Measurements from ENCODE around the gene TRIM31.

Gene TRIM31

GRCh38 chr6:30152016-30152673, 39.3 kb upstream of the TRIM31 start:
- no peaks in the 10 kb centered on the region for H3K9me3 ChIP-seq (replicated peaks; ENCODE audit: insufficient read depth, low read length)
- no peaks in the 10 kb centered on the region for H3K4me1 ChIP-seq (ENCODE audit: low read length)
- DNase-seq: no peak
- H4K20me1 ChIP-seq (ENCODE audit: insufficient read depth, low read length): no peaks in the 10 kb centered on the region
- no peak overlapping the region for H3K4me3 ChIP-seq (ENCODE audit: low read length)
- no peaks in the 10 kb centered on the region for H3K79me2 ChIP-seq (ENCODE audit: low read length)
- no peaks in the 10 kb centered on the region for H3F3A ChIP-seq (ENCODE audit: insufficient read depth, low read length)
- H3K36me3 ChIP-seq (replicated peaks; ENCODE audit: insufficient read depth, low read length): no peaks in the 10 kb centered on the region
- 0 out of 2 replicates have a peak, but pooled peaks cover 12% of the 10 kb centered on the region for H3K27me3 ChIP-seq (replicated peaks; ENCODE audit: insufficient read depth, low read length)
- TF ChIP-seq, protein P1, sequence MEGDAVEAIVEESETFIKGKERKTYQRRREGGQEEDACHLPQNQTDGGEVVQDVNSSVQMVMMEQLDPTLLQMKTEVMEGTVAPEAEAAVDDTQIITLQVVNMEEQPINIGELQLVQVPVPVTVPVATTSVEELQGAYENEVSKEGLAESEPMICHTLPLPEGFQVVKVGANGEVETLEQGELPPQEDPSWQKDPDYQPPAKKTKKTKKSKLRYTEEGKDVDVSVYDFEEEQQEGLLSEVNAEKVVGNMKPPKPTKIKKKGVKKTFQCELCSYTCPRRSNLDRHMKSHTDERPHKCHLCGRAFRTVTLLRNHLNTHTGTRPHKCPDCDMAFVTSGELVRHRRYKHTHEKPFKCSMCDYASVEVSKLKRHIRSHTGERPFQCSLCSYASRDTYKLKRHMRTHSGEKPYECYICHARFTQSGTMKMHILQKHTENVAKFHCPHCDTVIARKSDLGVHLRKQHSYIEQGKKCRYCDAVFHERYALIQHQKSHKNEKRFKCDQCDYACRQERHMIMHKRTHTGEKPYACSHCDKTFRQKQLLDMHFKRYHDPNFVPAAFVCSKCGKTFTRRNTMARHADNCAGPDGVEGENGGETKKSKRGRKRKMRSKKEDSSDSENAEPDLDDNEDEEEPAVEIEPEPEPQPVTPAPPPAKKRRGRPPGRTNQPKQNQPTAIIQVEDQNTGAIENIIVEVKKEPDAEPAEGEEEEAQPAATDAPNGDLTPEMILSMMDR (IDR thresholded peaks at IDR 0.05; ENCODE audit: low read length): no peak
- H3K4me2 ChIP-seq (ENCODE audit: low read depth, low read length): no peak overlapping the region
- no peak overlapping the region for H3K27ac ChIP-seq (ENCODE audit: low read length)
- no peak overlapping the region for H2AFZ ChIP-seq (ENCODE audit: low read length)
- H3K9me2 ChIP-seq (replicated peaks; ENCODE audit: insufficient read depth, low read length): no peaks in the 10 kb centered on the region
- H3K9ac ChIP-seq (ENCODE audit: low read length): no peak overlapping the region

DNA sequence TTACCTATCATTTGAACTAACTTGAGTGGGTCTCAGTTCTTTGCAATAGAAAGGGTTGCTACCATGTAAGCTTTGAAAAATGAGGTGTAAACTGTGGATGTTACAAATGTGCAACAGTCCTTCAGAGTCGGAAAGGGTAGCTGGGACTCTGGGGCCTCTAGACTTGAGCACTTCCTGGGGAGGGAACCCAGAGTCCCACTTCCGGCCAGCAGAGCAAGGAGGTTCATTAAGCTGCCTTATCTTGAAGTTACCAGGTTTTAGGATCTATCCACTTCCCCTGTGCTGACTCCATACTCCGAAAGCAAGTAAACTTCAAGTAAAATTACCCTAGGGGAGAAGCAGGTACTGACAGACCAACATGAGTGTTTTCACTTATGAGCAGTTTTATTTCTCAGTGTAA, 38.7 kb upstream of the TRIM31 start:
- no peak overlapping the region for H3K9ac ChIP-seq (ENCODE audit: low read length)
- H3K79me2 ChIP-seq (ENCODE audit: low read length): no peaks in the 10 kb centered on the region
- H3K27me3 ChIP-seq (replicated peaks; ENCODE audit: insufficient read depth, low read length): 0 out of 2 replicates have a peak, but pooled peaks cover 12% of the 10 kb centered on the region
- TF ChIP-seq EZH2 (optimal IDR thresholded peaks at IDR 0.05; ENCODE audit: low read depth, low read length): no peak
- TF ChIP-seq EZH2phosphoT487 (IDR thresholded peaks at IDR 0.05; ENCODE audit: low read length): no peak
- TF ChIP-seq, protein P1 (IDR thresholded peaks at IDR 0.05; ENCODE audit: low read length): no peak
- H3K4me1 ChIP-seq (ENCODE audit: low read length): no peaks in the 10 kb centered on the region
- H3K9me3 ChIP-seq (replicated peaks; ENCODE audit: insufficient read depth, low read length): no peaks in the 10 kb centered on the region
- H2AFZ ChIP-seq (ENCODE audit: low read length): no peak overlapping the region
- no peak overlapping the region for H3K27ac ChIP-seq (ENCODE audit: low read length)
- DNase-seq: no peak
- H3F3A ChIP-seq (ENCODE audit: insufficient read depth, low read length): no peaks in the 10 kb centered on the region
- no peaks in the 10 kb centered on the region for H4K20me1 ChIP-seq (ENCODE audit: insufficient read depth, low read length)
- no peaks in the 10 kb centered on the region for H3K36me3 ChIP-seq (replicated peaks; ENCODE audit: insufficient read depth, low read length)
- no peak overlapping the region for H3K4me2 ChIP-seq (ENCODE audit: low read depth, low read length)
- H3K9me2 ChIP-seq (replicated peaks; ENCODE audit: insufficient read depth, low read length): no peaks in the 10 kb centered on the region
- H3K4me3 ChIP-seq (ENCODE audit: low read length): no peak overlapping the region

DNA sequence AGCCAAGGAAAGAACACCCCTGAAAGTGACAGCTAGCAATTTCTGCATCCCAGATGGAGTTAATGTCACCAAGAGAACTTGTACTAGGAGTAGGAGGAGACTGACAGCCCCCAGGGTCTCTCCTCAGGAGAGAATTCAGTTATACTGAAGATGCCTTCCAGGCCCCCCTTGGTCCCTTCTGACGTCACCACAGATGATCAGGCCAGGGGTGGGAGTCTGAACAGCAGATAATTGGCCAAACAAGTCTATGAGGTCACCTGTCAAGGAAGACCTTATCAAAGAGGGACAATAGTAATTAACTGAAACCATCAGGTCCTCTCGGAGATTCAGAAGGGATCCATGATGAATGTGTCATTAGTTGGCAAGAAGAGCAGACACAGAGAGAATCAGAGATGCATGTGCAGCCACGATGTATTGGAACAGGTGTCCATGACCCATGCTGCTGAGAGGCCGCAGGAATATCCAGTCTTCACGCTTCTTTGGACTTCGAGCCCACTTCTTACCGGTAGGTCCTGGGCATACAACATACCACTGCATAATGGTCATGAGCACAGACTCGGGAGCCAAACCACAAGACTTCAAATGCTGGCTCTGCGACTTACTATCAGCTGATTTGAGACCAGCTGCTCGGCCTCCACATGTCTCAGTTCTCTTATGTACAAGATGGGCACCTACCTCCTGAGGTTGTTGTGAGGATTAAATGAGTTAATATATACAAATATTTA, 37.9 kb upstream of the TRIM31 start:
- no peaks in the 10 kb centered on the region for H3K36me3 ChIP-seq (replicated peaks; ENCODE audit: insufficient read depth, low read length)
- no peak overlapping the region for H3K4me2 ChIP-seq (ENCODE audit: low read depth, low read length)
- no peaks in the 10 kb centered on the region for H4K20me1 ChIP-seq (ENCODE audit: insufficient read depth, low read length)
- H3K9ac ChIP-seq (ENCODE audit: low read length): no peak overlapping the region
- H2AFZ ChIP-seq (ENCODE audit: low read length): no peak overlapping the region
- no peak for DNase-seq
- H3K9me2 ChIP-seq (replicated peaks; ENCODE audit: insufficient read depth, low read length): no peaks in the 10 kb centered on the region
- no peaks in the 10 kb centered on the region for H3K4me1 ChIP-seq (ENCODE audit: low read length)
- 0 out of 2 replicates have a peak, but pooled peaks cover 12% of the 10 kb centered on the region for H3K27me3 ChIP-seq (replicated peaks; ENCODE audit: insufficient read depth, low read length)
- H3K79me2 ChIP-seq (ENCODE audit: low read length): no peaks in the 10 kb centered on the region
- H3K4me3 ChIP-seq (ENCODE audit: low read length): no peak overlapping the region
- no peaks in the 10 kb centered on the region for H3F3A ChIP-seq (ENCODE audit: insufficient read depth, low read length)
- TF ChIP-seq, protein P1 (IDR thresholded peaks at IDR 0.05; ENCODE audit: low read length): no peak
- no peaks in the 10 kb centered on the region for H3K9me3 ChIP-seq (replicated peaks; ENCODE audit: insufficient read depth, low read length)
- H3K27ac ChIP-seq (ENCODE audit: low read length): no peak overlapping the region
